ENCODE measurements around the gene TAP2. TPM values are rescaled to one million over a fixed set of nuclear protein-coding genes. Genes with fewer than 3 reads are reported as not detected.

TAP2 gene
- total and polyA plus RNA-seq, 2 of the 13 experiments (the other 11 are each of a cell fraction or from before 2014, with no cell fraction given): 10.3 to 17.6 TPM

DNA sequence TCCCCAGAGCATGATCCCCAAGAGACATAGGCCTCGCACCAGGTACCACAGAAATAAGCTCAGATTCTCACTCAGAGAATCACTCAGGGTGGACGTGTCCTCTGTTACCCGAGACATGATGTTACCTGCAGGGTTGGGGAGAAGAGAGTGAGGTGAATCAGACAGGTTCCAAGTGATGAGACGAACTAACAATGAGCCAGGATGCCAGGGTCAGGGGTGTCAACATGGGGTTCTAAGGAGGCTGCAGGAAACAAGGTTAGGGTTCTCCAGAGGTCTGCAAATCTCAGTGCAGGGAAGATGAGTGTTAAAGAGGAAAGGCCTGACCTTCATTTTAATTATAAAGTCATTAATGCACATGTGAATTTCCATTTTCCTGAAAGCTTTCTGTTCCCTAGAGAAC is 12.5 kb upstream of the TAP2 start:
- peaks cover 1 to 6% of the 10 kb centered on the region in 2 experiments; a peak in 2 of 5 replicates for H3K36me3 ChIP-seq (replicated peaks in 1 of 2; ENCODE audit: control insufficient read depth in 1 of 2, insufficient read depth in 2 of 2, low read length in 2 of 2)
- no peak overlapping the region for H2AFZ ChIP-seq (ENCODE audit: low read length)
- no peak overlapping the region for H3K9ac ChIP-seq (ENCODE audit: insufficient read depth, low read depth, low read length)
- no peak overlapping the region for H3K27ac ChIP-seq (ENCODE audit: extremely low read length, insufficient read depth, low read length)
- ATAC-seq: no peak
- 97% methylated on average over 4 of the region's 4 CpGs for WGBS (ENCODE audit: low lambda C conversion rate)
- H3K4me1 ChIP-seq (ENCODE audit: insufficient read depth, low read length): peaks cover 25% of the 10 kb centered on the region
- no peak overlapping the region for H3K4me3 ChIP-seq (replicated peaks in 1 of 3; ENCODE audit: insufficient read depth in 1 of 3, low read depth in 2 of 3, low read length in 3 of 3)
- CTCF ChIA-PET (ENCODE audit: low intra/inter-chr PET ratio, low total read pairs): no interaction called here
- POLR2A ChIA-PET: interaction anchor here (0.6 to 0.8 kb wide), 2 partner anchors 13 to 45 kb away, joined by 3 read pairs; partner anchors contain the start of gene TAP2
- in situ Hi-C loops (cut with HindIII; ENCODE audit: extremely low pct_ligation_motif_present, low pct_unique_long_range_greater_than_20kb) (no loop called here), intact Hi-C loops (cut with micrococcal nuclease; ENCODE audit: unreplicated experiment) (no loop called here)
- no TSS peak for BruUV-seq (replicated peaks)
- TF ChIP-seq ZNF891 (CRISPR knock-in tag; IDR thresholded peaks at IDR 0.05) (no peak), ZNF124 (CRISPR knock-in tag; IDR thresholded peaks at IDR 0.05) (no peak), ZMAT3 (CRISPR knock-in tag; conservative IDR thresholded peaks at IDR 0.05) (no peak), FOSL2 (CRISPR knock-in tag; IDR thresholded peaks at IDR 0.05) (no peak), KLF13 (CRISPR knock-in tag; IDR thresholded peaks at IDR 0.05) (no peak)
- no peak overlapping the region for H3K4me2 ChIP-seq (ENCODE audit: low read depth, low read length)
- H4K20me1 ChIP-seq (ENCODE audit: insufficient read depth, low read length): no peaks in the 10 kb centered on the region
- H3K27me3 ChIP-seq (ENCODE audit: control insufficient read depth in 1 of 2, insufficient read depth in 2 of 2, low read length in 2 of 2): no peaks in the 10 kb centered on the region; a peak in 1 of 5 replicates
- no peak for DNase-seq (ENCODE audit: low spot score)
- no peaks in the 10 kb centered on the region for H3K9me3 ChIP-seq (ENCODE audit: low read length)
- no peaks in the 10 kb centered on the region for H3K79me2 ChIP-seq (ENCODE audit: insufficient read depth, low read length)
- no peak for FAIRE-seq

DNA sequence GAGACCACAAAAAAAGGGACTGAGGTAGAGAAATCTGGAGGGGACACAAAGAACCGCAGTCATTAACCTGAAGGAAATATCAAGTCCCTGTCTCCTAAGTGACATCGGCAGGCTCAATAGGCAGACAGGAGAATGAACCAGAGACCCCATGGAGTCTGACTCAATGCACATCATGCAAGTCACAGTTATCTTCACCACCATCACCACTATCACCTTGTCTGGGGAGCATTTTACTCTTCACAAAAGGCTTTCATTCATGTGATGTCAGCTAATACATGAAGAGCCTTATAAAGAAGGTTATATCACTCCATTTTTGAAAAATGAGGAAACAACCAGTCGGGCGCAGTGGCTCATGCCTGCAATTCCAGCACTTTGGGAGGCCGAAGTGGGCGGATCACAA is 10.6 kb upstream of the TAP2 start:
- H3K36me3 ChIP-seq (replicated peaks in 1 of 2; ENCODE audit: control insufficient read depth in 1 of 2, insufficient read depth in 2 of 2, low read length in 2 of 2): peaks cover 1 to 6% of the 10 kb centered on the region in 2 experiments; a peak in 2 of 5 replicates
- in situ Hi-C loops (cut with HindIII; ENCODE audit: extremely low pct_ligation_motif_present, low pct_unique_long_range_greater_than_20kb): no loop called here

More for the DNA sequence above, 10.6 kb upstream of the TAP2 start:
- intact Hi-C loops (cut with micrococcal nuclease; ENCODE audit: unreplicated experiment): no loop called here
- Histone ChIP-seq H3K4me3 (replicated peaks in 1 of 3; ENCODE audit: insufficient read depth in 1 of 3, low read depth in 2 of 3, low read length in 3 of 3) (no peak overlapping the region), H3K27ac (ENCODE audit: extremely low read length, insufficient read depth, low read length) (no peak overlapping the region), H3K79me2 (ENCODE audit: insufficient read depth, low read length) (no peaks in the 10 kb centered on the region), H4K20me1 (ENCODE audit: insufficient read depth, low read length) (no peaks in the 10 kb centered on the region), H3K27me3 (ENCODE audit: control insufficient read depth in 1 of 2, insufficient read depth in 2 of 2, low read length in 2 of 2) (no peaks in the 10 kb centered on the region; a peak in 1 of 5 replicates), H2AFZ (ENCODE audit: low read length) (no peak overlapping the region), H3K4me1 (ENCODE audit: insufficient read depth, low read length) (peaks cover 13% of the 10 kb centered on the region), H3K9me3 (ENCODE audit: low read length) (no peaks in the 10 kb centered on the region), H3K4me2 (ENCODE audit: low read depth, low read length) (no peak overlapping the region), H3K9ac (ENCODE audit: insufficient read depth, low read depth, low read length) (no peak overlapping the region)
- no peak for FAIRE-seq
- POLR2A ChIA-PET: no interaction called here
- 81% methylated on average over 6 of the region's 6 CpGs for WGBS (ENCODE audit: low lambda C conversion rate)
- BruUV-seq (replicated peaks): no TSS peak
- TF ChIP-seq RAD51 (IDR thresholded peaks at IDR 0.05; ENCODE audit: borderline replicate concordance): no peak
- TF ChIP-seq ZNF615 (CRISPR knock-in tag; IDR thresholded peaks at IDR 0.05; ENCODE audit: borderline replicate concordance): no peak
- no peak for TF ChIP-seq NBN (conservative IDR thresholded peaks at IDR 0.05)
- no peak for TF ChIP-seq RBFOX2 (IDR thresholded peaks at IDR 0.05; ENCODE audit: low read depth, low read length)
- TF ChIP-seq ARNT2 (CRISPR knock-in tag; IDR thresholded peaks at IDR 0.05; ENCODE audit: low read depth): no peak
- no peak for TF ChIP-seq JUN (CRISPR knock-in tag; IDR thresholded peaks at IDR 0.05)
- no peak for TF ChIP-seq ZNF468 (CRISPR knock-in tag; IDR thresholded peaks at IDR 0.05)
- TF ChIP-seq, protein P1, sequence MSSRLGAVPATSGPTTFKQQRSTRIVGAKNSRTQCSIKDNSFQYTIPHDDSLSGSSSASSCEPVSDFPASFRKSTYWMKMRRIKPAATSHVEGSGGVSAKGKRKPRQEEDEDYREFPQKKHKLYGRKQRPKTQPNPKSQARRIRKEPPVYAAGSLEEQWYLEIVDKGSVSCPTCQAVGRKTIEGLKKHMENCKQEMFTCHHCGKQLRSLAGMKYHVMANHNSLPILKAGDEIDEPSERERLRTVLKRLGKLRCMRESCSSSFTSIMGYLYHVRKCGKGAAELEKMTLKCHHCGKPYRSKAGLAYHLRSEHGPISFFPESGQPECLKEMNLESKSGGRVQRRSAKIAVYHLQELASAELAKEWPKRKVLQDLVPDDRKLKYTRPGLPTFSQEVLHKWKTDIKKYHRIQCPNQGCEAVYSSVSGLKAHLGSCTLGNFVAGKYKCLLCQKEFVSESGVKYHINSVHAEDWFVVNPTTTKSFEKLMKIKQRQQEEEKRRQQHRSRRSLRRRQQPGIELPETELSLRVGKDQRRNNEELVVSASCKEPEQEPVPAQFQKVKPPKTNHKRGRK (CRISPR knock-in tag; IDR thresholded peaks at IDR 0.05): no peak
- ATAC-seq: no peak
- CTCF ChIA-PET (ENCODE audit: low intra/inter-chr PET ratio, low total read pairs): no interaction called here
- no peak for DNase-seq (ENCODE audit: low spot score)
